Endothelial cell of umbilical vein (primary cell): ENCODE data around the gene TCTN2.

Experiments
- EZH2 ChIP-seq: IDR thresholded peaks from 2 replicates; pipeline ENCODE4 v1.6.1; 2012; ENCODE audit warnings: borderline replicate concordance, low read depth, mild to moderate bottlenecking, moderate library complexity, low read length, inconsistent platforms; ENCODE audit not compliant: severe bottlenecking
- FOS ChIP-seq: IDR thresholded peaks from 2 replicates; pipeline ENCODE4 v1.6.1; 2011; ENCODE audit warnings: mild to moderate bottlenecking, low read length, moderate library complexity, borderline replicate concordance; ENCODE audit not compliant: insufficient read depth
- JUN ChIP-seq: IDR thresholded peaks from 2 replicates; pipeline ENCODE4 v1.6.1; 2011; ENCODE audit warnings: borderline replicate concordance, low read depth; ENCODE audit not compliant: insufficient read length, insufficient read depth
- MYC ChIP-seq: IDR thresholded peaks from one replicate; pipeline ENCODE4 v1.6.1; 2011; ENCODE audit warnings: mild to moderate bottlenecking, low read depth, low read length
- POLR2A ChIP-seq: IDR thresholded peaks from 2 replicates; pipeline ENCODE4 v1.6.1; 2012; ENCODE audit warnings: low read depth, mild to moderate bottlenecking, control low read depth, low read length
- POLR2AphosphoS5 ChIP-seq: IDR thresholded peaks from 2 replicates; pipeline ENCODE4 v1.6.1; 2012; ENCODE audit warnings: low read depth, mild to moderate bottlenecking, control low read depth, low read length, moderate library complexity; ENCODE audit not compliant: insufficient read depth
- TF ChIP-seq, protein P1 (sequence below), 2 donors: IDR thresholded peaks; 1 replicate in 1 of 2; 2 replicates in 1 of 2; pipeline ENCODE4 v1.5.1; 2011; ENCODE audit warnings: low read length in 2 of 2, mild to moderate bottlenecking in 2 of 2, moderate library complexity in 2 of 2, control low read depth in 1 of 2, inconsistent platforms in 1 of 2, low read depth in 1 of 2; ENCODE audit not compliant: insufficient read depth in 1 of 2; ENCODE audit errors: extremely low read depth in 1 of 2
- TF ChIP-seq, protein P2 (sequence below): IDR thresholded peaks from 2 replicates; pipeline ENCODE4 v1.6.1; 2011; ENCODE audit not compliant: insufficient read depth, insufficient read length

DNA sequence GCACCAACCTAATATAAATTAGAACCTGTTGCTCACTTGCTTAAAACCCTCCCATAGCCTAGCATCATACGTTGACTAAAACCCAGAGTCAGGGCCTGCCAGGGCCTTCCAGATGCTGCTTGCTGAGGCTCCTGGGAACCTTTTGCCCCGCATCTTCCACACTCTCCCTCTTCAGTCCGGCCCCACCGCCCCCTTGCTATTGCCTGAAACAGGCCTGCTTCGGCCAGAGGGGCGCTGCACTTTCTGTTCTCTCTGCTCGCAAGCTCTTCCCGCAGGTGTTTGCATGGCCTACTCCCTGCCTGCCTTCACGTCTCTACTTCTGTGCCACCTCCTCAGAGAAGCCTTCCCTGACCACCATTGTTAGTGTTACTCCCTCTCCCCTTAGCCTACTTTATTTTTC, 13.7 kb upstream of the TCTN2 start:
- TF ChIP-seq, protein P1, sequence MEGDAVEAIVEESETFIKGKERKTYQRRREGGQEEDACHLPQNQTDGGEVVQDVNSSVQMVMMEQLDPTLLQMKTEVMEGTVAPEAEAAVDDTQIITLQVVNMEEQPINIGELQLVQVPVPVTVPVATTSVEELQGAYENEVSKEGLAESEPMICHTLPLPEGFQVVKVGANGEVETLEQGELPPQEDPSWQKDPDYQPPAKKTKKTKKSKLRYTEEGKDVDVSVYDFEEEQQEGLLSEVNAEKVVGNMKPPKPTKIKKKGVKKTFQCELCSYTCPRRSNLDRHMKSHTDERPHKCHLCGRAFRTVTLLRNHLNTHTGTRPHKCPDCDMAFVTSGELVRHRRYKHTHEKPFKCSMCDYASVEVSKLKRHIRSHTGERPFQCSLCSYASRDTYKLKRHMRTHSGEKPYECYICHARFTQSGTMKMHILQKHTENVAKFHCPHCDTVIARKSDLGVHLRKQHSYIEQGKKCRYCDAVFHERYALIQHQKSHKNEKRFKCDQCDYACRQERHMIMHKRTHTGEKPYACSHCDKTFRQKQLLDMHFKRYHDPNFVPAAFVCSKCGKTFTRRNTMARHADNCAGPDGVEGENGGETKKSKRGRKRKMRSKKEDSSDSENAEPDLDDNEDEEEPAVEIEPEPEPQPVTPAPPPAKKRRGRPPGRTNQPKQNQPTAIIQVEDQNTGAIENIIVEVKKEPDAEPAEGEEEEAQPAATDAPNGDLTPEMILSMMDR (IDR thresholded peaks at IDR 0.05; ENCODE audit: extremely low read depth in 1 of 2, insufficient read depth in 1 of 2, low read depth in 1 of 2, low read length in 2 of 2): no peak
- TF ChIP-seq POLR2AphosphoS5 (no peak), EZH2 (no peak), POLR2A (no peak), JUN (no peak), MYC (no peak), FOS (no peak)
- TF ChIP-seq, protein P2, sequence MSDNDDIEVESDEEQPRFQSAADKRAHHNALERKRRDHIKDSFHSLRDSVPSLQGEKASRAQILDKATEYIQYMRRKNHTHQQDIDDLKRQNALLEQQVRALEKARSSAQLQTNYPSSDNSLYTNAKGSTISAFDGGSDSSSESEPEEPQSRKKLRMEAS: no peak
